ENCODE data around the gene CLIP1. TPM values are rescaled to one million over a fixed set of nuclear protein-coding genes. Genes with fewer than 3 reads are reported as not detected.
A peak's percentile ranks its signal among the peaks of the same experiment; 100 is the strongest.
"Not testable (repeated sequence)": the region's sequence is repeated elsewhere in the genome, so short reads cannot be mapped to it uniquely, and the experiment has no call there.

Gene CLIP1
- total RNA-seq, 4 donors from 2014 or later: 78.7 to 147 (median 118) TPM

DNA sequence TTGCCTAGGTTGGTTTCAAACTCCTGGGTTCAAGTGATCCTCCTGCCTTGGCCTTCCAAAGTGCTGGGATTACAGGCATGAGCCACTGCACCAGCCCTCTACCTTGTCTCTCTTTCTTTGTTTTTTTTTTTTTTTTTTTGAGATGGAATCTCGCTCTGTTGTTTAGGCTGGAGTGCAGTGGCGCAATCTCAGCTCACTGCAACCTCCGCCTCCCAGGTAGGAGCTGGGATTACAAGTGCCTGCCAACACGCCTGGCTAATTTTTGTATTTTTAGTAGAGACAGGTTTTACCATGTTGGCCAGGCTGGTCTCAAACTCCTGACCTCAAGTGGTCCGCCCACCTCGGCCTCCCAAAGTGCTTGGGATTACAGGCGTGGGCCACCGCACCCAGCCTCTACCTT, 16.4 kb upstream of the CLIP1 start:
- H3K9me3 ChIP-seq; H3K36me3 ChIP-seq; H3K27ac ChIP-seq; DNase-seq; H3K4me3 ChIP-seq; H3K27me3 ChIP-seq; intact Hi-C loops (cut with DNase I): not testable (repeated sequence)
- 58 to 90% methylated on average over 8 of the region's 8 CpGs for WGBS, 2 donors
- H3K4me1 ChIP-seq: peaks cover 4 to 20% (median 8%) of the 10 kb centered on the region in 3 donors
- peak in 1 of 6 experiments; percentile 32 for TF ChIP-seq CTCF (IDR thresholded peaks at IDR 0.05)

DNA sequence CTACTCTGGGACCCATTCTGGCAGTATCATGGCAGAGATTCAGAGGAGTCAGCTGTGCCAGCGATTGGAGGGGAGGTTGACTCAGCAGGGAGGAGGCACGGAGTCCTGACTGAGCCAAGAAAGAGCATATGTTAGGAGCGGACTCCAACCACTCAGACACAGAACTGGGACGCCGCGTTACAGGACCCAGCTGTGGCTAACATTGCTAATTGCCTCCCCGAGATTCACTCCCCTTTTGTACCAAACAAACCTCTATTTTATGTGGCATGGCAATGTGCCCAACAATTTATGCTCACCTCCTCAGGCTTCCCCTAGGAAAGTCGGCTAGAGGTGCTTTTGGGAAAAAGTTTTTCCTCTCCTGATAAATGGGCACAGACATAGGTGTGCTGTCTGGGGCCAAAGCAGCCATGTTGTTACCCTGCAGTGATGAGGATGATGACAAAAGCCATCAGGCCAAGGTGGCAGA, 15.2 kb upstream of the CLIP1 start:
- WGBS, 2 donors: 49 to 51% methylated on average over 7 to 8 of the region's 8 CpGs
- Histone ChIP-seq H3K4me1 (peaks cover 4 to 20% (median 8%) of the 10 kb centered on the region in 3 donors), H3K27ac (peak overlapping the region; percentile 6 to 68 (median 44)), H3K9me3 (no peaks in the 10 kb centered on the region), H3K27me3 (no peaks in the 10 kb centered on the region), H3K4me3 (no peak overlapping the region), H3K36me3 (no peaks in the 10 kb centered on the region)
- DNase-seq: no peak
- intact Hi-C loops (cut with DNase I): no loop called here
- TF ChIP-seq CTCF (IDR thresholded peaks at IDR 0.05) (no peak), POLR2A (IDR thresholded peaks at IDR 0.05) (no peak)

DNA sequence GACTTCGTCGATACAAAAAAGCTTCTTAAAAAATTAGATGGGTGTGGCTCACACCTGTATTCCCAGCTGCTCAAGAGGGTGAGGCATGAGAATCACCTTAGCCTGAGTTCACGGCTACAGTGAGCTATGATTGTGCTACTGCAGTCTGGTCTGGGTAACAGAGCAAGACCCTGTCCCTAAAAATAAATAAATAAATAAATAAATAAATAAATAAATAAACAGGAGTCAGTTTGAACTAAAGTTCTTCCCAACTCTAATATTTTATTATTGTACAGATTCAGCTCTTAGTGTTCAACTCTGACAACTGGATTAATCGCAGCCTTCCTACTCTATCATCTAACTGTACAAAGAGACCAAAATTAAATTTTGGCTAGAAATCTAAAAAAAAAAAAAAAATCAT, 12.7 kb upstream of the CLIP1 start:
- Histone ChIP-seq H3K27ac (no peak overlapping the region), H3K27me3 (no peaks in the 10 kb centered on the region), H3K4me1 (peaks cover 4 to 20% (median 8%) of the 10 kb centered on the region in 3 donors), H3K4me3 (no peak overlapping the region), H3K36me3 (no peaks in the 10 kb centered on the region), H3K9me3 (no peaks in the 10 kb centered on the region)
- intact Hi-C loops (cut with DNase I): no loop called here
- no peak for TF ChIP-seq POLR2A (IDR thresholded peaks at IDR 0.05)
- TF ChIP-seq CTCF (IDR thresholded peaks at IDR 0.05): no peak
- no peak for DNase-seq
- WGBS, 2 donors: 68 to 85% methylated on average over 4 of the region's 4 CpGs

DNA sequence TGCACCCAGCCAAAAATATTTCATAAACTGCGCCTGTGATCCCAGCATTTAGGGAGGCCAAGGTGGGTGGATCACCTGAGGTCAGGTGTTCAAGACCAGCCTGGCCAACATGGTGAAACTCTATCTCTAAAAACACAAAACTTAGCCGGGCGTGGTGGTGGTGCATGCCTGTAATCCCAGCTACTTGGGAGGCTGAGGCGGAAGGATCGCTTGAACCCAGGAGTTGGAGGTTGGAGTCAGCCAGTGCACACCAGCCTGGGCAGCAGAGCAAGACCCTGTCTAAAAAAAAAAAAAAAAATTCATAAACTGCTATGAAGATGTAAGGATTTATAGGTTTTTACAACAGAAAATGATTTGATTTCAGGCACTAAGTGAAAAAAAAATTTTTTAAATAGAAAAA, 6.6 kb upstream of the CLIP1 start:
- H3K4me1 ChIP-seq; H3K36me3 ChIP-seq; DNase-seq; H3K4me3 ChIP-seq; H3K27ac ChIP-seq; H3K9me3 ChIP-seq; intact Hi-C loops (cut with DNase I); H3K27me3 ChIP-seq: not testable (repeated sequence)
- WGBS, 2 donors: 92 to 93% methylated on average over 4 to 5 of the region's 5 CpGs

- Histone ChIP-seq H3K4me3 (no peak overlapping the region), H3K36me3 (no peaks in the 10 kb centered on the region), H3K27me3 (no peaks in the 10 kb centered on the region), H3K9me3 (no peaks in the 10 kb centered on the region), H3K27ac (peak overlapping the region in 3 of 4 donors; percentile 26 to 58 (median 52)), H3K4me1 (peaks cover 0 to 13% (median 9%) of the 10 kb centered on the region in 3 donors)
- no peak for TF ChIP-seq POLR2A (IDR thresholded peaks at IDR 0.05)
- no peak for TF ChIP-seq CTCF (IDR thresholded peaks at IDR 0.05)
- intact Hi-C loops (cut with DNase I): no loop called here
- 82 to 92% methylated on average over 7 to 8 of the region's 9 CpGs for WGBS, 2 donors
- no peak for DNase-seq
Measured at GRCh38 chr12:122427403-122427802, 4.9 kb upstream of the CLIP1 start.

All from esophagus squamous epithelium (tissue), 5 donors.